ENCODE measurements around the gene ZCCHC24.
"Not testable (repeated sequence)": the region's sequence is repeated elsewhere in the genome, so short reads cannot be mapped to it uniquely, and the experiment has no call there.

The ZCCHC24 gene

GRCh38 chr10:79346388-79347225 lies 98.8 kb downstream of the ZCCHC24 start:
- no peak for DNase-seq (ENCODE audit: low read depth in 2 of 2)

GRCh38 chr10:79346012-79346340 lies 99.4 kb downstream of the ZCCHC24 start:
- no peak for DNase-seq (ENCODE audit: low read depth in 2 of 2)

DNA sequence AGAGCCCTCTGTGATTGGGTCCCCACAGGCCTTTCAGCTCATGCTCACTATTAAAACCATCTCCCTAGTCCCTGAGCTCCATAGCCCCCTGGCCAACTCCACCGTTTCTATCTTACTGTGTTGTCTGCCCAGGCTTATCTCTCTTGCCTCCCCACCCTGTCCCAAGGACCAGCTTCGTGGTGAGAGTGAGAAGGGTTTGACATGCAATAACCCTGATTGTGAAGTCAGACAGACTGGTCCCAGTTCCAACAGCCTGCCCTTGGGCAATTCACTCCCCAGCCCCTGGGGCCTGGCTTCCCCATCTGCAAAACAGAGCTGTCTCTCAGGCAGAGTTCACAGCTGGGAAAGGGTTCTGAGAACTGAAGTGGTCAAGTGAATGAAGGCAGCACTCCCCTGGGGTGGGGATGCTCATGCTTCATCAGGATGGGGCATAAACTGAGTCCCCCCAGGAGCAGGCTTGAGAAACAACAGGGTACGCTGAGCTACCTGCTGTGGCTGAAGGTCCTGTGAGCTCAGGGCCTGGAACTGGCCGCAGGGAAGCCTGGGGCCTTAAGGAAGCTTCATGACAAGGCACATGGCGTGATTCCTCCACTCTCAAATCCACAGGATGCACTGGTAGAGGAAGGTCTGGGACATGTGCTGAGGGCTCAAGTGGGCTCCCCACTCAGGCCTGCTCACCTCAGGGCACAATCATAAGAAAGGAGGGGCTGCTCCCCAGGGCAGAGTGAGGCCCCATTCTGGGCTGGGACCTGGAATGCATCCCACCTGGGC lies 100.0 kb downstream of the ZCCHC24 start:
- DNase-seq (ENCODE audit: low read depth in 2 of 2), result no peak

DNA sequence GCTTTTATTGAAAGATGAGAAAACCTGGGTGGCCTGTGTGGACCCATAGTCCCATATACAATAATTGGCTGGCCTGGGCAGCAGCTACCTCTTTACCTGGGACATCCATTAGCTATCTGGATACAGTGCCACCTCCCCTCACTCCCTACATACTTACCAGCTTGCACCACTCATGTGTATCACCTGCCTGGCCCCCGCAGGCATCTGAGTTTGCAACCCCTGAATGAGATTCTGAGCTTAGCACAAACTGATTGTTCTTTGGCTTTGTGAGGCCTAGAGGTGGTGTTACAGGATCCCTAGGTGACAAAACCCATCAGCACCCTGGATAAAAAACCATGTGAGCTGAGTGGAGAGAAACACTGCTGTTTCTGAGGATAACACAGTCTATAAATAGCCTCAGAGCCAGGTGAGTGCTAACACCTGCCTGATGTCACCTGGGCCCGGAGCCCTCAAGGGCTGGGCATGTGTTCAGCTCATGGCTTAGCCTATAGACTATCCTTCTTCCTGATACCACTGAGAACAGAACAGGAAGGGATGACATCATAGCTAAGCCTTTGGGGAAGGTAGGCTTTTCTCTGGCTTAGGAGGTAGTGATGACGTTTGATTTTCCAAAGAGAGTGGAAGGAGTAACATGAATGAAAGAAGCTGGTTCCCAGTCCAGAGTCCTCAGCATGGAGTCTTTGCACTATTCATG lies 100.8 kb downstream of the ZCCHC24 start:
- DNase-seq (ENCODE audit: low read depth in 2 of 2), result no peak

DNA sequence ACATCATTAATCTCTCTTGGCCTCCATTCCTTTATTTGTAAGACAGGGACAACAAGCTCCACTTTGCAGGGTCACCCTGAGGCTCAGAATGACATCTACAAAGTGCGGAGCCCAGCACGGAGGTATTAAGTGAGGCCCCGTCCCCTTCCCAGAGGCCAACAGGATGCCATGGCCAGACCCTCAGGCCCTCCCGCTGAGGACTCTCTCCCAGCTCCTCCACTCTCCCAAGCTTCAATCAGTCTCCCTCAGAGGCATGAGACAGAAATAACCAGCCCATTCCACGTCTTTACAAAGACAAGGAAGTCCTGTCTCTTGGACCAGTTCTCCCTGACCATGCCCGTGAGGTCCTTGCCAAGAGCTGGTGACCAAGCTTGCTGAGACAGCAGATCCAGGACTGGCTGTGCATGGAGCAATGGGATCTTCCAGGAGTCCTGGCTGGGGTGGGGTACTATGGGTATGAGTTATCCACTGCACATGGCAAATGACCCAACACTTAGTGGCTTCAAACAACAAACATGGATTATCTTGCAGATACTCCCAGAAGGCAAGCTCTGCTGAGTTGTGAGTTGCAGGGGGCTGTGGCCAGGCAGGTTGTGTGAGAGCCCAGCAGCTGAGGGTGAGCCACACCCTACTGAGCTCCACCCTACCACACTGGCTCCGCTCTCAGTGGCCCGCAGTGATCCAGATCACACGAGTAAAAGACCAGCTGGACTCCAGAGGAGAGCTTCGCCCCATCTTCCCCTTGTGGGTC lies 102.4 kb downstream of the ZCCHC24 start:
- no peak for DNase-seq (ENCODE audit: low read depth in 2 of 2)

- no peak for DNase-seq (ENCODE audit: low read depth in 2 of 2)
Observed at GRCh38 chr10:79342295-79342761, 103.1 kb downstream of the ZCCHC24 start.

DNA sequence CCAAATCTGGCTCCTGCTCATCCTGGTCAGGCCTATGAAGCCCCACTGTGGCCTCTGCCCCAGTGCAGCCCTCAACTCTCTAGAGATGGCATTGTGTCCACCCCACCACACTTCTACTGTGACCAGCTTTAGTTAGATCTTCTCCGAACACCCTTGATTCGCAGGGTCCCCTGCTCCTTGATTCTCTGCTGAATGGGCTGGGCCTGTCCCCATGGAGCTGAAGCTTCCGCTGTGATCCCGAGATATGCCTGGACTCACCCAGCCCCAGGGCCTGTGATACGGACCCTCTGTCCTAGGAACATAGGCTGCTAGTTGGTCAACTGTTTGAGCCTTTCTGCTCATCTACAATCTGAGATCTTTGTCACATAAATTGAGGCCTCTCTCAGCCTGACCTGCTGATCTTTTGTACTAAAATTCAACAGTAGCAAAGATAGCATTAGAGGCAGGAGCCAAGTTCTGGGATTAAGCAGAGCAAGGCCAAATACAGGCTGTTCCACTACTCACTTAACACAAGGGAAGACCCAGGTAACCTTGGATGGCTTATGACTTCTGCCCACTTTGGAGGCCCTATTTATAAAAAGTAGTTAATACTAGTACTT lies 104.7 kb downstream of the ZCCHC24 start:
- DNase-seq (ENCODE audit: low read depth in 2 of 2), result no peak

- DNase-seq (ENCODE audit: low read depth in 2 of 2), result no peak
Observed at GRCh38 chr10:79339266-79339665, 106.2 kb downstream of the ZCCHC24 start.

DNA sequence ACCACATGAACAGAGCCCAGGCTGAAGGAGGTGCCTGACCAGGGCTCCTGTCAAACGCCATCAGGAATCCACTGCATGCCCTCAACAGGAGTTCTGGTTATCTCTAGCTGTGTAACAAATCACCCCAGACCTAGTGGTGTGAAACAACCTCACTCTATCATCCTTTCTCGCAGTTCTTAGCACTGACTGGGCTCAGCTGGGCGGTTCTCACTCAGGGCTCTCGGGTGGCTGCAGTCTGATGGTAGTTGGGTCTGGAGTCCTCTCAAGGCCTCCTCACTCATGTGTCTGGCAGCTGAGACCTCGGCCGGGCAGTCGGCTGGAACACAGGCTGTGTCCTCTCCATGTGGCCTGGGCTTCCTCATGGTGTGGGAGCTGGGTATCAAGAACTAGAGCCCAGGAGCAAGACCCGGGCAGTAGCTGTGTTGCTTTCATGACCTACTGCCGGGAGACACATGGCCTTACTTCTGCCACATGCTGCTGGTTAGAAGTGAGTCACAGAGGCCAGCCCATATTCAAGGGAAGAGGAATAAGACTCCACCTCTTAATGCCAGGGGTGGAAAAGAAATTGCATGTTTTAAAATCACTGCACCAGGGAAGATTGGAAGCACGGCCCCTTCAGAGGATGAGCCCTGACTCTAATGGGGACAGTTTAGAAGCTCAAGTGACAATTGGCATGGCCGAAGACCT lies 107.5 kb downstream of the ZCCHC24 start:
- DNase-seq (ENCODE audit: low read depth in 2 of 2), result not testable (repeated sequence)

- DNase-seq (ENCODE audit: low read depth in 2 of 2), result no peak
Observed at GRCh38 chr10:79336739-79337138, 108.7 kb downstream of the ZCCHC24 start.

DNA sequence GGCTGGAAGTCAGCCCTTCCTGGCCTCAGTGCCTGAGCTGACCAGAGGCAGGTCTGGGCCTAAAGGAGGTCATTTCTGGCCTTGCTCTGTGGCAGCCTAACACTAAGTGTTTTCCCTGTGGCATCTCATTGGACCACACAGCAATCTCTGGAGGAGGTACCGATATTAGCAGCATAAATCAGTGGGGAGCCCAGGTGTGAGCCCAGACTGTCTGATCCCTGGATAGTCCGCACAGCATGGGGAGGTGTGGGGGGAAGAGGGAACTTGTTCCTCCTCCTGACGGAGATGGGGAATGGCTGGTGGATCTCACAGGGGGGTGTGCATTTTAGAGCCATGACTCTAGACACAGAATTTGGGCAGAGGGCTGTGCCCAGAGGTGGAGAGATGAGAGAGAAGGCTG lies 109.1 kb downstream of the ZCCHC24 start:
- no peak for DNase-seq (ENCODE audit: low read depth in 2 of 2)

DNA sequence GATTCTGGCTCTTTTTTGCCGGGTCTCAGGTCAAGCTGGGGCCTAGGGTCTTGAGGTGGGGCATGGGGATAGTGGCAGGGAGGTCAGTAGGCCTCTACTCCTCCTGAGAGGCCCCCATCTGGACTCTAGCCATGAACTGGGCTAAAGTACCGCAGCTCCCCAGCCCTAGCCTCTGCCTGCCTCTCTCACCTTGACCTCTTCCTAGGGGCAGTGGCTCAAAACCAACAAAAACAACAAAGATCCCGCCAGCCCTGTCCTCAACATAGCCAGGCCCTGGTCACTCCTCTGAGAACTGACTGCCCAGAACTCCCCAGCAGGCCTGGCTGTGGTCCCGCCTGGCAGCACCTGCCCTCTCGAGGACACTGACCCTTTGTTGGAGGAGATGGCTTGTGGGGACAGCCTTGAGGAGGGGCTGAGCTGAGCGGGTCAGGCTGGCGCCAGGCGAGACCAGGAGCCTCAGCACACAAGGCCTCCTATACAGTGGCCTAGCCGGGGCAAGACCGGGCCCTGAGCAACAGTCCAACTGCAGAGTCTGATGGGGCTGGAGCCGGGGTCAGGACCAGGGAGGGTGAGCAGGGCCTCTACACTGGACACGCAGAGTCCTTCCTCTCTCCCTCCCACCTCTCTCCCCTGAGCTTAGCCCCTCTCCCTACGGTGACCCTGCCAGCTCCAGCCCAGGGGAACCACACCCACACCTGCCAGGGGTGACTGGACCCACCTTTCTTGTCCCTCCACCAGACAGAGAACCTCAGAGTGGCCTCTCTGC lies 109.8 kb downstream of the ZCCHC24 start:
- no peak for DNase-seq (ENCODE audit: low read depth in 2 of 2)

GRCh38 chr10:79335094-79335469 lies 110.3 kb downstream of the ZCCHC24 start:
- no peak for DNase-seq (ENCODE audit: low read depth in 2 of 2)

GRCh38 chr10:79334573-79334972 lies 110.9 kb downstream of the ZCCHC24 start:
- no peak for DNase-seq (ENCODE audit: low read depth in 2 of 2)

DNA sequence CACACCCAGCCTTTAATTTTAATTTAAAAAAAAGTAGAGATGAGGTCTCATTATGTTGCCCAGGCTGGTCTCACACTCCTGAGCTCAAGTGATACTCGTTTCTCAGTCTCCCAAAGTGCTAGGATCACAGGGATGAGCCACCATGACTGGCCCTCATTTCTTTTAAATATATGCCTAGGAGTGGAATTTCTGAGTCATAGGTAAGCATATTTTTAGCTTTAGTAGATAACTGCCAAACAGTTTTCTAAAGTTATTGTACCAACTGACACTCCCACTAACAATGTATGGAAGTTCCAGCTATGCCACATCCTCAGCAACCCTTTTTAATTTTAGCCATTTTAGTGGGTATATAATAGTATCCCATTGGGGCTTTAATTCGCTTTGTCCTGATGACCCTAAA lies 111.9 kb downstream of the ZCCHC24 start:
- peak in 1 of 2 experiments; percentile 20 for DNase-seq (ENCODE audit: low read depth in 2 of 2)

- DNase-seq (ENCODE audit: low read depth in 2 of 2), result not testable (repeated sequence)
Observed at GRCh38 chr10:79332610-79333315, 112.7 kb downstream of the ZCCHC24 start.
